HG03025 (cell line): ENCODE data around the gene CTSF.
"Not testable (repeated sequence)": the region's sequence is repeated elsewhere in the genome, so short reads cannot be mapped to it uniquely, and the experiment has no call there.

Experiments
- ATAC-seq: cut with Tn5 transposase; IDR thresholded peaks from one replicate; pipeline ENCODE4 v1.9.1; 2021; ENCODE audit warnings: mild to moderate bottlenecking, moderate library complexity; ENCODE audit not compliant: unreplicated experiment, low FRiP score

Gene CTSF

GRCh38 chr11:66540598-66540997 lies 27.8 kb downstream of the CTSF start:
- ATAC-seq: not testable (repeated sequence)

GRCh38 chr11:66539870-66540213 lies 28.6 kb downstream of the CTSF start:
- no peak for ATAC-seq

DNA sequence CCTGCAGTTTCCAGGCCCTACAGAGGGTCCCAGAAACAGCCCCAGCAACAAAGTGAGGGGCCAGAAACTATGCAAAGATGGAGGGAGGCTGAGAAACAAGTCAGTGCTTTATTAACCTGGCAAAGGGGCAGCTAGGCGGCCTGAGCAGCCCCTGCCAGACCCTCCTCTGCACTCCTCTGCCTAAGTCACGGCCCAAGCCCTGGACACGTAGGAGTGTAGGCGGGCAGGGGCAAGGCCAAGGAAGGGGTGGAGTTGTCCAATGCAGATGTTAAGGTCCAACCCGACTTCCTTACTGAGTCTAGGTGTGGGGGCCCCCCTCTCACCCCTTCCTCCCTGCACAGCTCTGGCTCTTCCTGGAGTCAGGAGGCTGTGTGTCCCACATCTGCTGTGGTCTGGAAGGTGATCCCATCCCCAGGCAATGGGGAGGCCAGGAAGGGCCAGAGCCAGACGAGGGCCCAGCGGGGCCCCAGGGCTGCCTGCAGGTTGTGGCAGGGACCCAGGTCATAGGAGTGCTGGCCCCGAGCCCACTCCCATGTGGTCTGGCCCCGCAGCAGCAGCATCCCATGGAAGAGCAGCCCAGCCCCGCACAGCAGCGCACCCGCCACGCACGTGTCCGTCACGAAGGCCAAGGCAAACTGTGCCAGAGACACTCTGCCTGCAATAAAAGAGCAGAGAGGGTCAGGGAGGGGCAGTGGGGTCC lies 29.1 kb downstream of the CTSF start:
- no peak for ATAC-seq

- no peak for ATAC-seq
These were observed 35.6 kb downstream of the CTSF start for GRCh38 chr11:66532784-66533183.

DNA sequence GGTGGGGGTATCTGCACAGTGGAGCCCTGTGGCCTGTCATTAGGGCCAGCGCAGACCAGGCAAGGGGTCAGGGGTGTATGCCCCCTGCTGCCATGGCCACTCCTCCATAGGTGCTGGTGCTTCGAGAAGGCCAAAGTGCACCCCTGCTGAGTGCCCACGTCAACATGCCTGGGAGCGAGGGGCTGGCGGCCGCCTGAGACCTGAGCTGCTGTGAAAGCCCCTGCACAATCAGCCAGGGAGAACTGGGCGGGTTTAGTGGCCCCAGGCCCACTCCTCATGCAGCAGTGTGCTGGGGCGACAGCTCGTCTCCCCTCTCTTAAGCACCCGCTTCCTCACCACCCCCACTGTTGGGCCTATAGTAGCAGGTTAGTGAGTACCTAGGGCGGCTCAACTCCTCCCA lies 36.6 kb downstream of the CTSF start:
- ATAC-seq: no peak

DNA sequence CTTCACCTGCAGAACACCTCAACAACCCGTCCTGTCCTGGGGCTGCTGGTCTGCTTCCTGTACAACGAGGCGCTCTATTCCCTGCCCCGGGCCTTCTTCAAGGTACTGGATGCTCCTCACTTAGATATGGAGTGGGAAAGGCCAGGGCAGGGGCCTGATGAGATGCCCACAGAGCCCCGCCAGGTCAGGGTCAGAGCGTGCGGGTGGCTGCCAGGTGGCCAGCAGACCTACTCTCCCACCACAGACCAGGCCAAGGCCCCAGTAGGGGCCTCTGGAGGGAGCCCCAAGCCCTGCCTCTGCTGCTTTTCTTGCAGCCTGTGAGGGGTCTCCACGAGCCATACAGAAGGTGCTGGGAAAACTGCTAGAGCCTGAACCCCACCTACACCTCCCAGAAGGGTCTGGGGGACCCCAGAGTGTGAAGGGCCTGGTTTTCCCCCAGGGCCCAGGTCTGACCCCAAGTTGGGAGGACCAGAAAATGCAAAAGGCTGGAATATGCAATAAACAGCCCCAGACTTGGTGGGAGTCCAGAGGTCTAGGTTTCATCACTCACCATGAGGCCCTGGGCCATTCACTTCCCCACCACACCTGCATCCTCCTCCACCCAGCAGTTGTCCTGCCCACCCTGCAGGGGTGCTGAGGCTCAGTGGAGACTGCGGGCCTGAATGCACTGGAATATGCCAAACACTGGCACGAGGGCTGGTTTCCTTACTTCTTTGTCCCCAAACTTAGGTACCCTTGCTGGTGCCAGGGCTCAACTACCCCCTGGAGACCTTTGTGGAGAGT lies 37.3 kb downstream of the CTSF start:
- no peak for ATAC-seq

GRCh38 chr11:66529655-66530054 lies 38.8 kb downstream of the CTSF start:
- ATAC-seq: no peak

DNA sequence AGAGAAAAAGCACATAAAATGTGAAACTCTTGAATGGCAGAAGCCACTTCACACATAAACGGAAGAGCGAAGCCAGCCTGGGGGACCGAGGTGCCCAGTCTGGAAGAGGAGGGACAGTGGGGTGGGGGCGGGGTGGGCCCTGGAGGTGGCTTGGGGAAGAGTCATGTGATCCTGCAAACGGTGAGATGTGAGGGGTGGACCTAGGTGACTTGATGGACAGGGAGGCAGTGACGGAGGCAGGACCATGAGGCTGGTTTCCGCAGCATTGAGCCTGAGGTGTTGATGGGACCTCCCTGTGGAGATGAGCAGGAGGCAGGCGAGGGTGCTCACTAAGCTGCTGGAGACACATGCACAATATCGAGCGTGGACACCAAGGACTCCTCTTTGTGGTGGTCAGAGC lies 39.3 kb downstream of the CTSF start:
- ATAC-seq: no peak

DNA sequence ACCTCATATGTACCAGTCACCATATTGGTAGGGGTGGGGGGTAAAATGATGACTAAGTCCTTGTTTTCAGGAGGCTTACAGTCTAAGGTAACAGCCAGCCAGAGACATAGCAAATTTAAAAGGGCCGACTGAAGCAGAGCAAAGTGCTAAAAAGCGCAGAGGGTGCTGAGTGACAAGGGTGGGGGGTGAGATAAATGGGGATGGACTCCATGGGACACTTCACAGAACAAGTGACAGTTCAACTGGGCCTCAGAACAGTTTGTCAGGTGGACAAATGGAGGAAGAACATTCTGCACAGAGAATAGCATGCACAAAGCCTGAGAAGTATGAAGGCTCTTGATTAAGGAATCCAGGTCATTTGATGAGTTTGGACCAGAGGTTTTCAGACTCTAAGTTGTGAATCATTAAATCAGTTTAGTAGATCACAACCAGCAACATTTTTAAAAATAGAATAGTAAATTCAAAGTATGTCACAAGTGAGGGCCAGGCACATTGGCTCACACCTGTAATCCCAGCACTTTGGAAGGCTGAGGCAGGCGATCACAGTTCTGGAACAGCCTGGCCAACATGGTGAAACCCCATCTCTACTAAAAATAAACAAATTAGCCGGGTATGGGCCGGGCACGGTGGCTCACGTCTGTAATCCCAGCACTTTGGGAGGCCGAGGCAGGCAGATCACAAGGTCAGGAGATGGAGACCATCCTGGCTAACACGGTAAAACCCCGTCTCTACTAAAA lies 43.9 kb downstream of the CTSF start:
- no peak for ATAC-seq

DNA sequence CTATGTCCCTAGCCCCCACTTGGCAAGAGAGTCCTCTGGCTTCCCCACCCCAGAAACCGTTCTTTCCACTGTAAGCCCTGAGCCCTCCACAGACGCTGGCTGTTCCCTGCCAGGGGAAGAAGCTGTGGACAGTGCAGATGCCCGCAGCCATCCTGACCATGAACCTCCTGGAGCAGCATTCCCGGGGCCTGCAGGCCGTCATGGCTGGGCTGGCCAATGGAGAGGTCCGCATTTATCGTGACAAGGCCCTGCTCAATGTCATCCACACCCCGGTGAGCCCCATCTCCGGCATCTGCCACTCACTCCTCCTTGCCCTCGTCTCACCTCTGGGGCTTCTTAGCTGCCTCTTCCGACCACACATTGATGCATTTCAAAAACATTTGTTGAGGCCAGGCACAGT lies 44.8 kb downstream of the CTSF start:
- ATAC-seq: no peak
